GM12878 (cell line): Measurements from ENCODE around the gene RDH12. TPM values are rescaled to one million over a fixed set of nuclear protein-coding genes. Genes with fewer than 3 reads are reported as not detected.
"Not testable (repeated sequence)": the region's sequence is repeated elsewhere in the genome, so short reads cannot be mapped to it uniquely, and the experiment has no call there.

Experiments used
- ATAC-seq: fragments of 200-7000 bp; cut with Tn5 transposase; 3 replicates; pipeline ENCODE4 v1.9.1; 2020; ENCODE audit warnings: mild to moderate bottlenecking, moderate library complexity
- BruUV-seq: library from RNA; stranded (reverse); fragments of 400-500 nt; replicated peaks from 2 replicates; lab custom pipeline; 2021; lab: Mats Ljungman, UMichigan
- CTCF ChIA-PET: fragments of 300-600 bp; sonication (Branson Sonifier 250); formaldehyde crosslinking; extraction: SDS; loops from one replicate; lab custom pipeline; 2021; ENCODE audit warnings: inconsistent platforms; lab: Yijun Ruan, JAX
- POLR2A ChIA-PET: fragments of 350-600 bp; formaldehyde crosslinking; extraction: SDS; loops from one replicate; lab custom pipeline; 2021; ENCODE audit warnings: inconsistent platforms; lab: Charles Lee
- RAD21 ChIA-PET: fragments of 300-600 bp; sonication (Branson Sonifier 250); formaldehyde crosslinking; loops from one replicate; lab custom pipeline; 2023; ENCODE audit warnings: antibody characterized with exemption; ENCODE audit not compliant: unreplicated experiment; lab: Charles Lee
- SMC1A ChIA-PET: fragments of 300-600 bp; sonication (Branson Sonifier 250); formaldehyde crosslinking; loops from one replicate; lab custom pipeline; 2023; ENCODE audit not compliant: unreplicated experiment, uncharacterized antibody; lab: Charles Lee
- DNase-seq: peaks from one replicate; pipeline ENCODE4 v3.0.0-alpha.2; 2011; ENCODE audit warnings: low read depth, low spot score
- FAIRE-seq: peaks from 3 replicates; lab custom pipeline; 2011; peaks lifted over from hg19 to GRCh38; lab: Jason Lieb, UNC
- H2AFZ ChIP-seq: 2 replicates; pipeline ENCODE4 v1.6.0; 2011; ENCODE audit warnings: low read depth, low read length, control low read depth; ENCODE audit not compliant: control insufficient read depth
- H3K27ac ChIP-seq: 2 replicates; pipeline ENCODE4 v1.5.1; 2011; ENCODE audit warnings: control low read depth; ENCODE audit not compliant: control insufficient read depth, insufficient read depth
- H3K27me3 ChIP-seq, 2 experiments: replicated peaks in 1 of 2; 2 replicates each; pipeline versions ENCODE4 v1.6.0 to v1.6.1; 2011; ENCODE audit warnings: low read length in 1 of 2; ENCODE audit not compliant: control insufficient read depth in 2 of 2, insufficient read depth in 2 of 2
- H3K36me3 ChIP-seq, 2 experiments: 2 replicates each; pipeline ENCODE4 v1.5.1; 2011; ENCODE audit warnings: low read length in 1 of 2; ENCODE audit not compliant: control insufficient read depth in 2 of 2, insufficient read depth in 2 of 2
- H3K4me1 ChIP-seq: 2 replicates; pipeline ENCODE4 v1.6.1; 2011; ENCODE audit warnings: mild to moderate bottlenecking, low read length, moderate library complexity, mixed read lengths; ENCODE audit not compliant: control insufficient read depth, insufficient read depth
- H3K4me2 ChIP-seq: 2 replicates; pipeline ENCODE4 v1.6.0; 2011; ENCODE audit warnings: control low read depth; ENCODE audit not compliant: control insufficient read depth, insufficient read depth
- H3K4me3 ChIP-seq: fragments of 200-600 bp; sonication (generic); 2 replicates; pipeline ENCODE4 v1.5.1; 2016
- H3K79me2 ChIP-seq: 2 replicates; pipeline ENCODE4 v1.6.0; 2011; ENCODE audit warnings: low read length; ENCODE audit not compliant: control insufficient read depth, insufficient read depth
- H3K9ac ChIP-seq: 2 replicates; pipeline ENCODE4 v1.8.0; 2011; ENCODE audit warnings: low read length, control low read depth, mixed read lengths; ENCODE audit not compliant: control insufficient read depth, insufficient read depth
- H3K9me3 ChIP-seq: replicated peaks from 3 replicates; pipeline ENCODE4 v1.5.1; 2011; ENCODE audit warnings: mild to moderate bottlenecking, low read length; ENCODE audit not compliant: control insufficient read depth, insufficient read depth
- H4K20me1 ChIP-seq: 2 replicates; pipeline ENCODE4 v1.6.0; 2011; ENCODE audit not compliant: control insufficient read depth, insufficient read depth
- CHD4 ChIP-seq: fragments of 200-600 bp; sonication (generic); IDR thresholded peaks from 2 replicates; pipeline ENCODE4 v1.6.1; 2016; ENCODE audit warnings: mild to moderate bottlenecking
- WGBS: methylation state at CpG from one replicate; pipeline ENCODE4 v1.1.6; 2016; ENCODE audit warnings: low lambda C conversion rate; ENCODE audit not compliant: insufficient replicate concordance, insufficient coverage; ENCODE audit errors: missing lambda C conversion rate; 5-methylcytosine and 5-hydroxymethylcytosine counted together
- in situ Hi-C: fragments of 300-500 bp; cut with MboI; formaldehyde crosslinking; loops from 9 replicates; pipeline ENCODE4 v1.14.3; 2018; ENCODE audit warnings: mixed read lengths
- intact Hi-C: fragments of 100-400 bp; cut with micrococcal nuclease; formaldehyde crosslinking; loops from one replicate; pipeline ENCODE4 v1.14.2; 2022; ENCODE audit not compliant: unreplicated experiment
- polyA plus RNA-seq, 11 experiments: library from polyadenylated mRNA; depleted of rRNA in 4 of 11; unstranded in 6 of 11; stranded (reverse) in 5 of 11; fragments of >200 nt; fragmentation: Nextera tagmentation in 4 of 11; fragmentation: Illumina TruSeq in 1 of 11; extraction: Ambion mirVana in 4 of 11; extraction: Trizol in 1 of 11; gene quantifications; 1 replicate in 1 of 11; 2 replicates in 10 of 11; pipeline versions ENCODE4 v1.2.1 to v1.2.3, GENCODE V29; 2011 to 2016; ENCODE audit warnings: inconsistent platforms in 2 of 11, missing spikeins in 2 of 11, low read depth in 1 of 11
- total RNA-seq, 4 experiments: library from RNA; depleted of rRNA in 3 of 4; stranded (reverse); fragments of >200 nt in 3 of 4; fragmentation: Illumina TruSeq in 1 of 4; extraction: Trizol in 1 of 4; gene quantifications; 2 replicates each; pipeline versions ENCODE4 v1.2.1 to v1.2.3, GENCODE V29; 2013 to 2021

The RDH12 gene
- total and polyA plus RNA-seq, 10 of the 15 experiments (the other 5 are each of a cell fraction or from before 2014, with no cell fraction given): not detected

DNA sequence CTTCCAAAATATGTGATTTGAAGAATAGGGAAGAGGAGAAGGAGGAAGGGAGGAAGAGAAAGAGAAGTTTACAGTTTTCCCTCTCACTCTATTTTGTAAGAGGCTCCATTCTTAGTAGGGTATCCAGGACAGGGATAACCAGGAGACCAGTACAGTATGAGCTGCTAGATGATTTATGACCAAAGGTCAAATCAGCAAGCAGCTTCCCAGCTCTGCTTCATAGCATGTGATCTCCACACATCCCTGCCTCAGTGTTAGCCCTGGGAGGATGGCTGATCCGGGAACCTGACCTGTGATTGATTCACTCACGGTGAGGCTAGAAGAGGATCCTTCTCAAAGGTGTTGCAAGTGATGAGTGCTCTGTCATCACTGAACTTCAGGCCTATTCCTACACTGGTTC lies 16.6 kb downstream of the RDH12 start:
- Histone ChIP-seq H3K4me1 (no peaks in the 10 kb centered on the region; the same call in 1 of the 2 replicates), H3K9ac (no peak overlapping the region), H4K20me1 (no peaks in the 10 kb centered on the region), H3K4me3 (no peak overlapping the region), H2AFZ (no peak overlapping the region), H3K36me3 (no peaks in the 10 kb centered on the region), H3K4me2 (no peak overlapping the region), H3K27ac (no peak overlapping the region), H3K27me3 (no peaks in the 10 kb centered on the region), H3K79me2 (no peaks in the 10 kb centered on the region), H3K9me3 (no peaks in the 10 kb centered on the region)
- intact Hi-C loops: no loop called here
- ChIA-PET SMC1A (interaction anchor here (1.4 to 1.8 kb wide), 3 partner anchors 9 to 20 kb away, joined by 3 to 6 read pairs (median 3); no protein-coding TSS in a partner anchor), POLR2A (no interaction called here), CTCF (interaction anchor here (1.1 kb wide), 1 partner anchor 191 kb away, joined by 3 read pairs; no protein-coding TSS in a partner anchor), RAD21 (no interaction called here)
- ATAC-seq: no peak
- in situ Hi-C loops: no loop called here
- no peak for FAIRE-seq
- no TSS peak for BruUV-seq
- 61% methylated on average over 2 of the region's 2 CpGs for WGBS
- no peak for DNase-seq
- TF ChIP-seq CHD4: no peak

DNA sequence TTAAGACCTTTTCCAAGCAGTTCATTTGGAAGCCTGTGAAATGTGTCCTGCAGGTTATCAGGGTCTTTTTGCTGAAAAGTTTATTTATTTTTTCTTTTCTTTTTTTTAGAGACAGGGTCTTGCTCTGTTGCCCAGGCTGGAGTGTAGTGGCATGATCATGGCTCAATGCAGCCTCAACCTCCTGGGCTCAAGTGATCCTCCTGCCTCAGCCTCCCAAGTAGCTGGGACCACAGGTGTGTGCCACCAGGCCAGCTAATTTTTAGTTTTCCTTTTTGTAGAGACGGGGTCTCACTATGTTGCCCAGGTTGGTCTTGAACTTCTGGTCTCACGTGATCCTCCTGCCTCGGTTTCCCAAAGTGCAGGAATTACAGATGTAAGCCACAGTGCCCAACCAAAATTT lies 17.7 kb downstream of the RDH12 start:
- BruUV-seq, intact Hi-C loops, H3K27ac ChIP-seq, POLR2A ChIA-PET, H2AFZ ChIP-seq, H3K79me2 ChIP-seq, RAD21 ChIA-PET, H3K4me3 ChIP-seq, FAIRE-seq, H3K9me3 ChIP-seq, H3K36me3 ChIP-seq, DNase-seq, H3K9ac ChIP-seq, H3K27me3 ChIP-seq, ATAC-seq, H3K4me2 ChIP-seq, in situ Hi-C loops, H4K20me1 ChIP-seq, H3K4me1 ChIP-seq: not testable (repeated sequence)
- 12% methylated on average over 3 of the region's 3 CpGs for WGBS
- SMC1A ChIA-PET: interaction anchor here (1.8 kb wide), 1 partner anchor 15 kb away, joined by 6 read pairs; no protein-coding TSS in a partner anchor
- CTCF ChIA-PET: interaction anchor here (1.3 kb wide), 1 partner anchor 15 kb away, joined by 6 read pairs; no protein-coding TSS in a partner anchor
